ENCODE data around the gene DDA1. TPM values are rescaled to one million over a fixed set of nuclear protein-coding genes. Genes with fewer than 3 reads are reported as not detected.
"Not testable (repeated sequence)": the region's sequence is repeated elsewhere in the genome, so short reads cannot be mapped to it uniquely, and the experiment has no call there.

Gene DDA1
- total and polyA plus RNA-seq, 2 experiments from 2014 or later: 43.1 to 60.0 TPM

DNA sequence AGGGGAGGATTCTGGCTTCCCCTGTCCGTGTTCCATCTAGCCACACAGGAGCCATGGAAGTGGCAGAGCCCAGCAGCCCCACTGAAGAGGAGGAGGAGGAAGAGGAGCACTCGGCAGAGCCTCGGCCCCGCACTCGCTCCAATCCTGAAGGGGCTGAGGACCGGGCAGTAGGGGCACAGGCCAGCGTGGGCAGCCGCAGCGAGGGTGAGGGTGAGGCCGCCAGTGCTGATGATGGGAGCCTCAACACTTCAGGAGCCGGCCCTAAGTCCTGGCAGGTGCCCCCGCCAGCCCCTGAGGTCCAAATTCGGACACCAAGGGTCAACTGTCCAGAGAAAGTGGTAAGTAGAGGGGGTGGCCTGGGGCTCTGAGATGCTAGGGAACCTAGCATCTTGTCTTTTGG is 40.6 kb upstream of the DDA1 start:
- Histone ChIP-seq H2AFZ (no peak overlapping the region), H3K27me3 (no peaks in the 10 kb centered on the region), H3K9me2 (replicated peaks; ENCODE audit: insufficient read depth) (no peaks in the 10 kb centered on the region), H3K9me3 (ENCODE audit: low read depth) (no peaks in the 10 kb centered on the region), H3K4me2 (peak overlapping the region; percentile 92), H3K36me3 (replicated peaks; ENCODE audit: insufficient read depth, low read depth) (no peaks in the 10 kb centered on the region), H3K79me2 (peaks cover 12% of the 10 kb centered on the region), H3K4me3 (no peak overlapping the region), H4K20me1 (ENCODE audit: insufficient read depth, poor library complexity, severe bottlenecking) (no peaks in the 10 kb centered on the region), H3K27ac (no peak overlapping the region), H3K4me1 (ENCODE audit: insufficient read depth) (peaks cover 4% of the 10 kb centered on the region)
- WGBS (ENCODE audit: low lambda C conversion rate, missing lambda C conversion rate): 97% methylated on average over 13 of the region's 13 CpGs
- TF ChIP-seq EZH2 (IDR thresholded peaks at IDR 0.05; ENCODE audit: borderline replicate concordance) (no peak), EZH2phosphoT487 (IDR thresholded peaks at IDR 0.05; ENCODE audit: low read depth, severe bottlenecking, unreplicated experiment) (no peak)
- TF ChIP-seq, protein P1, sequence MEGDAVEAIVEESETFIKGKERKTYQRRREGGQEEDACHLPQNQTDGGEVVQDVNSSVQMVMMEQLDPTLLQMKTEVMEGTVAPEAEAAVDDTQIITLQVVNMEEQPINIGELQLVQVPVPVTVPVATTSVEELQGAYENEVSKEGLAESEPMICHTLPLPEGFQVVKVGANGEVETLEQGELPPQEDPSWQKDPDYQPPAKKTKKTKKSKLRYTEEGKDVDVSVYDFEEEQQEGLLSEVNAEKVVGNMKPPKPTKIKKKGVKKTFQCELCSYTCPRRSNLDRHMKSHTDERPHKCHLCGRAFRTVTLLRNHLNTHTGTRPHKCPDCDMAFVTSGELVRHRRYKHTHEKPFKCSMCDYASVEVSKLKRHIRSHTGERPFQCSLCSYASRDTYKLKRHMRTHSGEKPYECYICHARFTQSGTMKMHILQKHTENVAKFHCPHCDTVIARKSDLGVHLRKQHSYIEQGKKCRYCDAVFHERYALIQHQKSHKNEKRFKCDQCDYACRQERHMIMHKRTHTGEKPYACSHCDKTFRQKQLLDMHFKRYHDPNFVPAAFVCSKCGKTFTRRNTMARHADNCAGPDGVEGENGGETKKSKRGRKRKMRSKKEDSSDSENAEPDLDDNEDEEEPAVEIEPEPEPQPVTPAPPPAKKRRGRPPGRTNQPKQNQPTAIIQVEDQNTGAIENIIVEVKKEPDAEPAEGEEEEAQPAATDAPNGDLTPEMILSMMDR (IDR thresholded peaks at IDR 0.05; ENCODE audit: poor library complexity): no peak
- DNase-seq (ENCODE audit: low spot score): no peak

DNA sequence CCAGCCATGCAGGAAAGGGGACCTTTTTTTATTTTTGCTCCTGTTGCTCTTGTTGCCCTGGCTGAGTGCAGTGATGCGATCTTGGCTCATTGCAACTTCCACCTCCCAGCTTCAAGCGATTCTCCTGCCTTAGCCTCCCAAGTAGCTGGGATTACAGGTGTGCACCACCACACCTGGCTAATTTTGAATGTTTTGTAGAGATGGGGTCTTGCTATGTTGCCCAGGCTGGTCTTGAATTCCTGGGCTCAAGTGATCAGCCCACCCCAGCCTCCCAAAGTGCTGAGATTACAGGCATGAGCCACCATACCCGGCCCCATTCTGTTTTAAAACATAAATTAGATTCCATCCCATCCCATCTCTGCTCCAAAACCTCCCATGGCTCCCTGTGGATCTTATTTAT is 34.5 kb upstream of the DDA1 start:
- not testable (repeated sequence) for H3K4me1 ChIP-seq (ENCODE audit: insufficient read depth); H4K20me1 ChIP-seq (ENCODE audit: insufficient read depth, poor library complexity, severe bottlenecking); H3K9me3 ChIP-seq (ENCODE audit: low read depth); H3K79me2 ChIP-seq; DNase-seq (ENCODE audit: low spot score); H3K27me3 ChIP-seq; H3K4me2 ChIP-seq; H3K36me3 ChIP-seq (replicated peaks; ENCODE audit: insufficient read depth, low read depth); H3K4me3 ChIP-seq; H3K27ac ChIP-seq; H2AFZ ChIP-seq; H3K9me2 ChIP-seq (replicated peaks; ENCODE audit: insufficient read depth)
- 96% methylated on average over 3 of the region's 3 CpGs for WGBS (ENCODE audit: low lambda C conversion rate, missing lambda C conversion rate)

DNA sequence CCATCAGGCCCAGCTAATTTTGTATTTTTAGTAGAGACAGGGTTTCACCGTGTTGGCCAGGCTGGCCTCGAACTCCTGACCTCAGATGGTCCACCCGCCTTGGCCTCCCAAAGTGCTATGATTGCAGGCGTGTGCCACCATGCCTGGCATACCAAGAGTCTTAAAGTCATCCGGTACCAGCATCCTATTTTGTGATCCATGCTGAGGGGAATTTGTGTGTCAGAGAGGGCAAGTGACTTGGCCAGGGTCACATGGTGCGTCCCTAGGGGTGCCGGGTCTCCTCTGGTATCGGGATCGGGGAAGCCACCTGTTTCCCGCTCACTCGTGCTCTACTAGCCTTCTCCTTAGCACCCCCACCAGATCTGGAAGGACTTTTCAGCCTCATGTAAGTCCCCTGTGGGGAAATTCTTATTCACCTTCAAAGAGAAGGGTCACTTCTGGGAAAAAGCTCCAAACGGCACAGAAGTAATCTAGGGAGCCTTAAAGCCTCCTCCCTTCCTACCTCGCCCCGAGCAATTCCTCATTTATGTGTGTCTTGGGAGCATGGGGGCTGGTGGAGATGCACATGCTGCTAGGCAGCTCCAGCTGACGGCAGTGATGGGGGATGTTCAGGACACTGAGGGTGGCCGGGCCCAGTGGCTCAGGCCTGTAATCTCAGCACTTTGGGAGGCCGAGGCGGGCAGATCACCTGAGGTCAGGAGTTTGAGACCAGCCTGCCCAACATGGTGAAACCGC is 33.8 kb upstream of the DDA1 start:
- Histone ChIP-seq H3K79me2 (no peaks in the 10 kb centered on the region), H2AFZ (no peak overlapping the region), H3K4me2 (no peak overlapping the region), H3K9me2 (replicated peaks; ENCODE audit: insufficient read depth) (no peaks in the 10 kb centered on the region), H3K4me1 (ENCODE audit: insufficient read depth) (no peaks in the 10 kb centered on the region), H3K9me3 (ENCODE audit: low read depth) (no peaks in the 10 kb centered on the region), H4K20me1 (ENCODE audit: insufficient read depth, poor library complexity, severe bottlenecking) (no peaks in the 10 kb centered on the region), H3K4me3 (no peak overlapping the region), H3K36me3 (replicated peaks; ENCODE audit: insufficient read depth, low read depth) (no peaks in the 10 kb centered on the region), H3K27ac (no peak overlapping the region), H3K27me3 (no peaks in the 10 kb centered on the region)
- DNase-seq (ENCODE audit: low spot score): no peak
- TF ChIP-seq EZH2 (IDR thresholded peaks at IDR 0.05; ENCODE audit: borderline replicate concordance): no peak
- TF ChIP-seq, protein P1 (IDR thresholded peaks at IDR 0.05; ENCODE audit: poor library complexity): no peak
- no peak for TF ChIP-seq EZH2phosphoT487 (IDR thresholded peaks at IDR 0.05; ENCODE audit: low read depth, severe bottlenecking, unreplicated experiment)
- WGBS (ENCODE audit: low lambda C conversion rate, missing lambda C conversion rate): 96% methylated on average over 19 of the region's 19 CpGs

DNA sequence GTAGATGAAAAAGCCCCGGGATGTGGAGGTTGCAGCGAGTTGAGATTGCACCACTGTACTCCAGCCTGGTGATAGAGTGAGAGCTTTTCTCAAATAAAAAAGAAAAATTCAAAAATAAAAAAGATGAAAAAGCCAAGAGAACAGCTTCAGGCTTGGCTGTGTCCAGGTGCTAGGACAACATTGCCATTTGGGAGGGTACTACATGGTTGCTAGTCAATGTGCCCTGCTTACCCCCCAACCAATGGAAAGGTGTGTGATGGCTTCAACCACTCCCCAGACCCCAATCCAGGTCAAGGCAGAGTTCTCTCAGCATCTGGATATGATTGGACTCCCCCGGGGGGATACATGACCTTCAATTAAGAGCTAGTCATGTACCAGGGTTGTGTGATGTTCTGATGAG is 29.9 kb upstream of the DDA1 start:
- DNase-seq (ENCODE audit: low spot score): no peak
- no peaks in the 10 kb centered on the region for H4K20me1 ChIP-seq (ENCODE audit: insufficient read depth, poor library complexity, severe bottlenecking)
- no peak overlapping the region for H2AFZ ChIP-seq
- H3K79me2 ChIP-seq: no peaks in the 10 kb centered on the region
- no peak for TF ChIP-seq EZH2phosphoT487 (IDR thresholded peaks at IDR 0.05; ENCODE audit: low read depth, severe bottlenecking, unreplicated experiment)
- TF ChIP-seq, protein P1 (IDR thresholded peaks at IDR 0.05; ENCODE audit: poor library complexity): no peak
- TF ChIP-seq EZH2 (IDR thresholded peaks at IDR 0.05; ENCODE audit: borderline replicate concordance): no peak
- no peaks in the 10 kb centered on the region for H3K9me2 ChIP-seq (replicated peaks; ENCODE audit: insufficient read depth)
- H3K9me3 ChIP-seq (ENCODE audit: low read depth): no peaks in the 10 kb centered on the region
- H3K36me3 ChIP-seq (replicated peaks; ENCODE audit: insufficient read depth, low read depth): no peaks in the 10 kb centered on the region
- no peak overlapping the region for H3K27ac ChIP-seq
- no peak overlapping the region for H3K4me2 ChIP-seq
- no peak overlapping the region for H3K4me3 ChIP-seq
- WGBS (ENCODE audit: low lambda C conversion rate, missing lambda C conversion rate): 80% methylated on average over 3 of the region's 3 CpGs
- H3K4me1 ChIP-seq (ENCODE audit: insufficient read depth): peaks cover 9% of the 10 kb centered on the region
- H3K27me3 ChIP-seq: peaks cover 7% of the 10 kb centered on the region

All from hepatocyte (in vitro differentiated cells).